MG63 (cell line): ENCODE data around the gene TPD52L2. TPM values are rescaled to one million over a fixed set of nuclear protein-coding genes. Genes with fewer than 3 reads are reported as not detected.
A peak's percentile ranks its signal among the peaks of the same experiment; 100 is the strongest.

ENCODE experiments used
- DNase-seq: peaks from one replicate; pipeline ENCODE4 v3.0.0-alpha.2; 2020
- H3K27me3 ChIP-seq: fragments of 250-450 bp; sonication (Bioruptor Pico); 2 replicates; pipeline ENCODE4 v1.5.1; 2020; ENCODE audit warnings: mild to moderate bottlenecking, moderate library complexity
- H3K36me3 ChIP-seq: fragments of 250-450 bp; sonication (Bioruptor Pico); 2 replicates; pipeline ENCODE4 v1.5.1; 2020; ENCODE audit warnings: mild to moderate bottlenecking, moderate library complexity
- H3K4me3 ChIP-seq: fragments of 250-450 bp; sonication (Bioruptor Pico); 2 replicates; pipeline ENCODE4 v1.5.1; 2020; ENCODE audit warnings: mild to moderate bottlenecking, moderate library complexity
- H3K9me3 ChIP-seq: fragments of 250-450 bp; sonication (Bioruptor Pico); 2 replicates; pipeline ENCODE4 v1.5.1; 2020; ENCODE audit warnings: mild to moderate bottlenecking, moderate library complexity
- total RNA-seq: library from RNA; depleted of rRNA; stranded (reverse); fragments of >200 nt; shearing (Covaris generic); gene quantifications from 2 replicates; pipeline ENCODE4 v1.2.3, GENCODE V29; 2014; ENCODE audit warnings: low replicate concordance; rRNA removed

Gene TPD52L2
- total RNA-seq: 185 and 192 TPM in 2 replicates

DNA sequence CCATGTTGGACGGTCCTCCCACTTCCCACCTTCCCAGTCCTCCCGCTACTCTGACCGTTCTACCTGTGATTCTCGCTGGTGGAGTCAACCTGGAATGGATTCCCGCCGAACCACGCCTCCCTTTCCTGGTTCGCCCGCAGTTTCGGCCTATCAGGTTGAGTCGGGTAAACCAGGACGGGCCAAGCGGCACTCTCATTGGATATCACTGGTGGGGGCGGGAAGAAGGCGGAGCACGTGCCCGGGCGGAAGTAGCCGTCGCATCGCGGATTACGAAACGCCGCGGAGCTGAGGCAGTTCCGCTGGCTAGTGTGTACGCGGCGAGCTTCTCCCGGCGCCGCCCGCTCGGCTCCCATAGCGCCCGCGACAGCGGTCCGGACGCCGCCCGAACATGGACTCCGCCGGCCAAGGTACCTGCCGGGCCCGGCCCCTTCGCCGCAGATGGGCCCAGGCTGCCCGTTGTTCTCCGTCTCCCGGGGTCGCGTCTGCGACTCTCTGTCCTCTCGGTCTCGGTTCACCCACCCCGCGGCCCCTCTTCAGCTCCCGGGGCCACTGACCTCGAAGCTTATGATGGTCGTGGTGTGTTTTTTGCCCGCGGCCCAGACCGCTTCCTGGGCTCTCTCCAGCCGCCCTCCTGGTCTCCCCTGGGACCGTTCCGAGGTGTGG, at the start of gene TPD52L2:
Gene TPD52L2, plus strand, starts transcription at position 293 of the 663 bp plus-strand sequence. Its CDS starts 96 bp downstream, at position 389.
- Histone ChIP-seq H3K9me3 (no peaks in the 10 kb centered on the region), H3K27me3 (no peaks in the 10 kb centered on the region), H3K36me3 (peaks cover 57% of the 10 kb centered on the region), H3K4me3 (peak within 1 kb of the TSS; percentile 87)
- peak; percentile 99 for DNase-seq

DNA sequence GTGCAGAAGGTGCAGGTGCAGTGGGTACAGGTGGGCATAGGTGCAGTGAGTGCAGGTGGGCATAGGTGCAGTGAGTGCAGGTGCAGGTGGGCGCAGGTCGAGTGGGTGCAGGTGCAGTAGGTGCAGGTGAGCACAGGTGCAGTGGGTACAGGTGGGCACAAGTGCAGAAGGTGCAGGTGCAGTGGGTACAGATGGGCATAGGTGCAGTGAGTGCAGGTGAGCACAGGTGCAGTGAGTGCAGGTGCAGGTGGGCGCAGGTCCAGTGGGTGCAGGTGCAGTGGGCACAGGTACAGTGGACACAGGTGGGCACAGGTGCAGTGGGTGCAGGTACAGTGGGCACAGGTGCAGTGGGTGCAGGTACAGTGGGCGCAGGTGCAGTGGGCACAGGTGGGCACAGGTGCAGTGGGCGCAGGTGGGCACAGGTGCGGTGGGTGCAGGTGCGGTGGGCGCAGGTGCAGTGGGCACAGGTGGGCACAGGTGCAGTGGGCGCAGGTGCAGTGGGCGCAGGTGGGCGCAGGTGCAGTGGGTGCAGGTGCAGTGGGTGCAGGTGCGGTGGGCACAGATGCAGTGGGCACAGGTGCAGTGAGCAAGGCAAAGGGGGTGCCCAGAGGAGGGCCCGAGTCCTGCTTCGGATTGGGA, 49.3 kb upstream of the TPD52L2 start:
- Histone ChIP-seq H3K9me3 (no peaks in the 10 kb centered on the region), H3K4me3 (no peak overlapping the region), H3K27me3 (no peaks in the 10 kb centered on the region), H3K36me3 (no peaks in the 10 kb centered on the region)
- no peak for DNase-seq

DNA sequence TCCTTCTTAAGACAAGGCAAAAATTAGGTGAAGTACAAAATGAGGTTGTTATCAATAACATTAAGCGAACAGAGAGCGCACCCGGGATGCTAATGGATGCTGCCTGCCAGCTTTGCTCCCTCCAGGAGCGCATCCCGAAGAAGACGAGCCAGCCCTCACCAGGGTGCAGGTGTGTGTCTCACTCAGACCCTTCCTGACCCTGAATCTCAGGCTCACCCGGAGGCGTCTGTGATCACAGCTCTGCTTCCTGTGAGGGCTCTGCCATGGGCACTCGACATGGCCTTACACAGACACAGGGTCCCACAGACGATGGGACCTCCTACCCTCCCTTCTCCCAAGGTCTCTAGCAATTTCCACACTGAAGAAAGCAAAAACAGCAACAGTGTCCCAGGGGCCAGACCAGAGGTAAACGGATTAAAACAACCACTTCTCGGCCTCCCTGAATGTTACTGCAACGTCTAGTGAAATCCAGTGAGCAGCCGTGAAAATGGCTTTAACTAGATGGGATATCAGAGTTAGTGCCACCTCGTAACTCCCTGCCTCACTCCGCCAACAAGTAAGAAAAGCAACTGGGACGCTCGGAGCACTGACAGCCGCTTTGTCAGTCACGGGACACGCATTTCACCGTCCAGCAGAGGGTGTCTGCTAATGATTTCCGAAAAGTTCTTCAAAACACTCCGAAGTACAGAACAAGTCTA, 45.7 kb upstream of the TPD52L2 start:
- no peaks in the 10 kb centered on the region for H3K9me3 ChIP-seq
- DNase-seq: no peak
- no peak overlapping the region for H3K4me3 ChIP-seq
- H3K27me3 ChIP-seq: no peaks in the 10 kb centered on the region
- H3K36me3 ChIP-seq: no peaks in the 10 kb centered on the region

DNA sequence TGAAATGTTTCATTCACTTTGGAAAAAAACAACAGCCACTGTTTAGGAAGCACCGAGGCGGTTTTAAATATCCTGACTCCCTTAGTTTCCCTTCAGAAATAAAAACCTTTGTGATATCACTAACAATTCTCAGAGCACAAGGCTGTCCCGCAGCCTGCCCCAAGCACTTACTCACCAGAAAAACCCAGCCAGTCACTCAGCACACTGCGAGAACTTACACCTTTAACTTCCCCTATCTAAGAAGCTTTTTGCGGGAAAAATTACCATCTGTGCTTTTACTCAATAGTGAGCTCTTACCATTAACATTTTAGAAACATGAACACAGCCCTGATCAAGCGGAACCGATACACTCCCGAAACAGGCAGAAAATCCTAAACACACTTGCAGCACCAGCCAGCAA, 43.3 kb upstream of the TPD52L2 start:
- H3K9me3 ChIP-seq: no peaks in the 10 kb centered on the region
- peaks cover 4% of the 10 kb centered on the region; the same call in 1 of the 2 replicates for H3K36me3 ChIP-seq
- no peaks in the 10 kb centered on the region for H3K27me3 ChIP-seq
- DNase-seq: no peak
- H3K4me3 ChIP-seq: no peak overlapping the region

DNA sequence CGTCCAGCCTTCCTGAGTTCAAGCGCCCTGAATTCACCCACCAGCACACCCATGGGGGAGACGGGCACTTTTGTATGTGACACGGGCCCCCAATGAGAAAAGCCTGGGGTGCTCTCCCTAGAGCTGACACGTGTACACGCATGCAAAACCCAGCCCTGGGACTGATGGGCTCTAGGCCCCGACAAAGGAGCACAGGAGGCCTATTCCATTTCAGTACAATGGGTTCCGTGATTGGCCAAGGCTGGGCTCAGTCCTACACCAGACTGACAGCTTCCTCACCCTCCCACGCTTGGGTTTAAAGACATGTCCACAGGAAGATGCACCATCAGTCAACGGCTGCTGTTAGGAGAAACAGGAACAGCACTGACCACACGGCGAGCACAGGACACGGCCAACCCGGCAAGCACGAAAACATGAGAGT, 42.8 kb upstream of the TPD52L2 start:
- Histone ChIP-seq H3K27me3 (no peaks in the 10 kb centered on the region), H3K9me3 (no peaks in the 10 kb centered on the region), H3K36me3 (peaks cover 4% of the 10 kb centered on the region; the same call in 1 of the 2 replicates), H3K4me3 (no peak overlapping the region)
- DNase-seq: no peak

DNA sequence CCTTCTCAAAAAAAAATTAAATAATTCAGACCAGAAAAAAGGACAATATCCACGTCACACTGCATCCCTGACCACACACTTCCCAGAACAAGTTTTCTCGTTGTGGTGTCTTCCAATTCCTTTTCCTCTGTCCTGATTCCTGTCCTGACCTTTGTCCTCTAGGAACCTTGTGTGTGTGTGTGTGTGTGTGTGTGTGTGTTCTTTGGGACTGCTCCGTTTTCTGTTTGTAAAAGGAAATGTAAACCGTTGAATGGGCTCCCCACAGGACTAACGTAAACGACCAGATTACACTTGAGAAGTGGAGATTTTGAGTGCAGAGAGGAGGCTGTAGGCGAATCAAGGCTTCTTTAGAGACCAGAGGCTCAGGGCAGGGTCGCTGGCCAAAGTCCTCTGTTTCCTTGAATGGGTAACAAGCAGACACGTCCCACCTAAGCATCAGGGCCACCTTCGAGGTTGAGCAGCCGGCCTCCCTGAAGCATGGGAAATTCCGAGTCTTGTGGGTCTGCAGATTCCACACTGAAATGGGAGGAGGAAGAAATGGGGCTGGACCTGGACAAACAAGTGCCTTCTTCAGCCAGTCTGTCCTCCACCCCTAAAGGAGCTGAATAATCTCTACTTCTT, 41.3 kb upstream of the TPD52L2 start:
- H3K36me3 ChIP-seq: peaks cover 4% of the 10 kb centered on the region; the same call in 1 of the 2 replicates
- DNase-seq: no peak
- H3K4me3 ChIP-seq: no peak overlapping the region
- H3K9me3 ChIP-seq: no peaks in the 10 kb centered on the region
- no peaks in the 10 kb centered on the region for H3K27me3 ChIP-seq

DNA sequence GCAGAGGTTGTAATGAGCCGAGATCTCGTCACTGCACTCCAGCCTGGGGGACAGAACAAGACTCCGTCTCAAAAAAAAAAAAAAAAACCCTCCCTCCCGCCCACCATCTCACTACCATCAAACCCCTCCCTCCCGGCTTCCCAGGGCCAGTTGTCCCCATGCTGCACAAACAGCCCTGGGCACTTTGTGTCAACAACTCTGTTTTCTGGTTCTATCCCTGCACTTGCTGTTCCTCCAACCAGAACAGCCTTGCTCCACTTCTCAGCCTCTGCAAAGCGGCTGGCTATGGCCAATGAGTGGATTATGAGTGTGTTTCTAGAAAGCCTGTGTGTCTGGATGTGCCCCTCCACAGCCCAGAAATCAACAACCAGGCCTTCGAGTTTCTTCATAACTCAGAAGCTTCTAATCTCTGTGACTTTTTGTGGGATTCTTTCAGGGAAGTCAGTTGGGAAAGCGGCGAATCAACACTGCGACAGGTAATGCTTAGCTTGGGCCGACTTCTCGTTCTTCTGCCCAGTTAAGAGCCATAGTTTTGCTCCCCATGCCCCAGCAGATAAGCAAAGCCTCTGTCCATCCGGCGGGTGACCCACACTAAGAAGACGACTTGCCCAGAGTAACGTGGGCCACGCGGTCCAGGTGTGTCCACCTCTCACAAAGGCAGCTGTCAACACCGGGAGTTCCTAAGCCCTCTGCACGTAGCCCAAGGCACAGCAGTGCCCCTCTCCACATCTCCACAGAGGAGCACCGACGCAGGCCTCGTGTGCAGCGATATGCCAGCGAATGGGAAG, 39.5 kb upstream of the TPD52L2 start:
- no peaks in the 10 kb centered on the region for H3K27me3 ChIP-seq
- no peak for DNase-seq

DNA sequence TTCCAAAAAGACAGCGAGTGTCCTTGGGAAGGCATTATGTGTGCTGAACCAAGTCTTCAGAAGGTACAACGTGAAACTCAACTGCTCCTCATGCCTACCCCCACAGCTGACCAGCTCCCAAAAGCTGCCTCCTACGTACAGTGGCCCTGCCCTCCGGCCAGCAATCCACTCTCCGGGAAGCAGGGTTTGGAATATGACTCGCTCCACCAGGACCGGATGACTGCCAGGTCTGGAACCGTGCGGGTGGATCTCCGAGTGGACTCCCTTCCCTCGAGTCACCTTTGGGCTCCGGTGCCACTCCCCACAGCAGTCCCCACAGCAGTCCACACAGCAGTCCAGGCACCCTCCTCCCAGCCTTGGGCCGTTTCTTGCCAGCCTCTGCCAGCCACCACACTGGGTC, 38.3 kb upstream of the TPD52L2 start:
- H3K4me3 ChIP-seq: no peak overlapping the region
- peak; percentile 76 for DNase-seq
- H3K36me3 ChIP-seq: peaks cover 4% of the 10 kb centered on the region; the same call in 1 of the 2 replicates
- no peaks in the 10 kb centered on the region for H3K9me3 ChIP-seq
- no peaks in the 10 kb centered on the region for H3K27me3 ChIP-seq

More for the DNA sequence above, 39.5 kb upstream of the TPD52L2 start:
- Histone ChIP-seq H3K9me3 (no peaks in the 10 kb centered on the region), H3K4me3 (no peak overlapping the region), H3K36me3 (peaks cover 4% of the 10 kb centered on the region; the same call in 1 of the 2 replicates)

DNA sequence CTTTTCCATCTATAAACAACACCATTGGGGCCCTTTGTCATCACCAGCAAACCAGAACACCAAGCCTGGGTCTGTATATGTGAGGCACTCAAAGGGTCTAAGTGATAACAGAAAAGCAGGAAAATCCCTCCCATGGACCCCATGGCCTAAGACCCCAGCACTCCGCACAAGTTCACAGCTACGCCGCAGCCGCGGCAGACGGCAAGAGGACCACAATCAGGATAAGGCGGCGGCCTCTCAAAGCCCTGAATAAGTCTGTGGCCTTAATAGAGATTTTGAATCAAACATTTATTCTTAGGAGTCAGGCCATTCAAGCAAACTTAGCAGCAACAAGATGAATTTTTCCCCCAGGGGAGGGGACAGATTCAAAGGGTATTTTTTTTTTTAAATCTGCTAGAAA, 36.9 kb upstream of the TPD52L2 start:
- no peaks in the 10 kb centered on the region for H3K9me3 ChIP-seq
- H3K27me3 ChIP-seq: no peaks in the 10 kb centered on the region
- no peak for DNase-seq

DNA sequence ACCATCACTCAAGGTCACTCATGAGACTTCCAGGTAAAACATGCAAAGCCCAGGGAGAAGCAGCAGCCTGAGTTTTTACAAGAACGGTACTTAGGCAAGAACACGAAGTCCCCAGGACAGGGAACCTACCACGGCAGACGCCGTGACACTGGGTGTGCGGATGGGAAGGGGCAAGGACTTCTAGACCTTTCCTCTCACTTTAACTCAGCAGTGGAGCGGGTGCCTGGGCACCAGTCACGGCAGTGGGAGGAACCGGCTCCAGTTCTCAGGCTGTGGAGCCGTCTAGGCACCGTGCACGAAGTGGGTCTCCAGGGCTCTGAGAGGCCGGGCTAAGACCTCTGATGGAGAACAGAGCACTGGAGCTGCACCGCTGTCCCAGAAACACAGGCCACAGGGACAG, 36.5 kb upstream of the TPD52L2 start:
- no peak for DNase-seq
- Histone ChIP-seq H3K36me3 (peaks cover 4% of the 10 kb centered on the region; the same call in 1 of the 2 replicates), H3K4me3 (no peak overlapping the region), H3K9me3 (no peaks in the 10 kb centered on the region), H3K27me3 (no peaks in the 10 kb centered on the region)

More for the DNA sequence above, 36.9 kb upstream of the TPD52L2 start:
- peaks cover 4% of the 10 kb centered on the region; the same call in 1 of the 2 replicates for H3K36me3 ChIP-seq
- no peak overlapping the region for H3K4me3 ChIP-seq

DNA sequence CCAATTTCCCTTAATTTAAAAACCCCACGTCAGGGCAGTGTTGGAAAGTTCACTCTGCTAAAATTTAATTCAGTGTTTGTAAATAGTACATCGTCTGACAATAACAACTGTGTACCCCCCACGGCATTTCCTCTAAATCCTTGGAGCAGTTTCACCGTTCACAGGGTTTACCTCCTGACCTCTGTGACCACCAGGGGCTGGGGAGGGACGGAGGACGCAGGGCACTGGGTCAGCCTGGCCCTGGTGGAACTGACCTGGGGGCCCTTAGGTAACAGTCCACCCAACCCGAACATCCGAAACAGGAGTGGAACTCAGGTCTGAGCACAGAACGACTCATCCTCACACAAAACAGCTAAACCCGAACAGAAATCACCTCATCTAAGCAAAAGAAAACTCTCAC, 36.1 kb upstream of the TPD52L2 start:
- no peak overlapping the region for H3K4me3 ChIP-seq
- no peak for DNase-seq

DNA sequence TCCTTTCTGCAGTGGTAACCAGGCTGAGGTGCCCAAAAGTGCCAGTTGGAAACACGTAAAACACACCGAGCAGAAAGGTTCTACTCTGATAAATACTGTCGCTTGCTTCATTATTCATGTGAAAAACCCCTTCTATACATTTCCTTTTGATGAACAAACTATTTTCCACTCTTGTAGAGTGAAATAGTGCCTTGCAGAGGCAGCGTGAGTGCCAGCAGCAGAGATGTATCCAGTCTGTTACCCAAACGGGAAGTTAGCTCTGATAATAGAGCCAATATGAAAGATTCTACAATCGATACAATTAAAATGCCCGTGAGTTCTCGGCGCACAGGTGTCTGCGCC, 35.5 kb upstream of the TPD52L2 start:
- Histone ChIP-seq H3K9me3 (no peaks in the 10 kb centered on the region), H3K36me3 (peaks cover 4% of the 10 kb centered on the region; the same call in 1 of the 2 replicates), H3K4me3 (peak overlapping the region; percentile 57), H3K27me3 (no peaks in the 10 kb centered on the region)
- no peak for DNase-seq

More for the DNA sequence above, 36.1 kb upstream of the TPD52L2 start:
- no peaks in the 10 kb centered on the region for H3K27me3 ChIP-seq
- peaks cover 4% of the 10 kb centered on the region; the same call in 1 of the 2 replicates for H3K36me3 ChIP-seq
- no peaks in the 10 kb centered on the region for H3K9me3 ChIP-seq

DNA sequence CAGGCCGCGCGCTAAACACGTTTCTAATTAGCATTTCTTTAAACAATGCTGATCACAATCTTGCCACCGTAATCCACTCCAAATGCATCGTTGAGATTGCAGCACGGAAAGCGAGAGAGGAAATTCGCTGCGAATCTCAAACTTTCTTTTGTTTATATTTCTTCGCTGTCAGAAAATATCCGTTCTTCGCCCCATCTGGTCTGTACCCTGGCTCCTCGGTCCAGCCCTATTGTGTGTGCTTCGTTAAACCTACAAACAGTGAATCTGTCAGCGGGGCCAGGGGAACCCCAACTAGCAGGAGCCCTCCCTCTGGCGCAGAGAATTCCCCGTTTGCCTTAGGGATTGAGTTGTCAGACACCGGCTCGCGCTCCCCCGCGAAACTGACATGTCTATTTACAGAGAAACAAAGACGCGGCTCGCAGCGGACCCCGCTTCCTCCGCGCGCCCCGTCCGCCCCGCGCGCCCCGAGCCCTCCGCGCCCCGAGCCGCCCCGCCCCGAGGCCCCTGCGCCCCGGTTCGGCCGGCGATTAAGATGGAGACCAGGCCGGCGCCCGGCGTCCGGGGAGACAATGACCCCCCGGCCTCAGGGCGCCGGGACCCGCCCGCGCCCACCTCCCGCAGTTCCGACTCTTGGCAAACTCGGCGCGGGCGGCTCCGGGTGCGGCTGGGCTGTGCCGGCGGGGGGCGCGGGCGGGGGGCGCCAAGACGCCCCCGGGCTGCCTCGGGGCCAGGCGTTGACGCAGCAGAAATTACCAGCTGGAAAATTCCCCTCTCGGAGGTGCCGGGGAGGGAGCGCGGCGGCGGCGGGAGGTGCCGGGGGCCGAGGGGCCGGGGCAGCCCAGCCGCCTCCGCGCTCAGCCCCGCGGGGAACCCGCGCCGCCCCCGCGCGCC, 34.9 kb upstream of the TPD52L2 start:
- peak; percentile 42 for DNase-seq

DNA sequence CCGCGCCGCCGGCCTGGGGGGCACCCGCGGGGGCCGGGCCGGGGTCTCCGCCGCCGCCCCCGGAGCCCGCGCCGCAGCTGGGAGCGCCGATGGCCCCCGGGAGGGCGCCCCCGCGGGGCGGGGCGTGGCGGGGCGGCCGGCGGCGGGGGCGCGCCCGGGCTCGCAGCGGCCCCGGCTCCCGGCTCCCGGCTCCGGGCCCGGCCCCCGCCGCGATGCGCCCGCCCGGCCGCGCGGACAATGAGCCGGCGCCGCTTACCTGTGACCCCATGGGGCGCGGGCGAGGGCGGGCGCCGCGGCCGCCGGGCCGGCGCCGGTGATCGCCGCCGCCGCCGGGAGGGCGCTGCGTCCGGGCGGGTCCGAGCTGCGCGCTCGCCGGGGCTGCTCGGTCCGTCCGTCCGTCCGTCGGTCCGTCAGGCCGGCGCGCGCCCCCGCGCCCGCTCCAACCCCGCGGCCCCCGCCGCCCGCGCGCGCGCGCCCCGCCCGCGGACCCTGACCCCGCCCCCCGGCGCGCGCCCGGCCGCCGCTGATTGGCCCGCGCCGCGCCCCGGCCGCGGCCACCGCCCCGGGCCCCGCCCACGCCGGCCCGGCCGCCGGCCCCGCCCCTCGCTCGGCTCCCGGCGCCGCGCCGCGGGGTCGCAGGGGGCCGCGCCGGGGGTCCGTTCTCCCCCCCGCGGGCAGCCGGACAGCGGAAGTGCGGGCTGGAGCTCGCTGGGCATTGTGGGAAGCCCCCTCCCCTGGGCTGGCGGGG, 34.1 kb upstream of the TPD52L2 start, which contains the start of gene ZBTB46:
Gene ZBTB46, minus strand, starts transcription at position 424 of the 748 bp plus-strand sequence. CDS start 40,507 bp downstream, outside the sequence.
- Histone ChIP-seq H3K36me3 (no peaks in the 10 kb centered on the region), H3K27me3 (no peaks in the 10 kb centered on the region), H3K9me3 (no peaks in the 10 kb centered on the region), H3K4me3 (peak within 1 kb of the TSS; percentile 57)
- peak; percentile 78 for DNase-seq

More for the DNA sequence above, 34.9 kb upstream of the TPD52L2 start:
- Histone ChIP-seq H3K27me3 (no peaks in the 10 kb centered on the region), H3K36me3 (peaks cover 4% of the 10 kb centered on the region; the same call in 1 of the 2 replicates), H3K9me3 (no peaks in the 10 kb centered on the region), H3K4me3 (peak overlapping the region; percentile 57)

DNA sequence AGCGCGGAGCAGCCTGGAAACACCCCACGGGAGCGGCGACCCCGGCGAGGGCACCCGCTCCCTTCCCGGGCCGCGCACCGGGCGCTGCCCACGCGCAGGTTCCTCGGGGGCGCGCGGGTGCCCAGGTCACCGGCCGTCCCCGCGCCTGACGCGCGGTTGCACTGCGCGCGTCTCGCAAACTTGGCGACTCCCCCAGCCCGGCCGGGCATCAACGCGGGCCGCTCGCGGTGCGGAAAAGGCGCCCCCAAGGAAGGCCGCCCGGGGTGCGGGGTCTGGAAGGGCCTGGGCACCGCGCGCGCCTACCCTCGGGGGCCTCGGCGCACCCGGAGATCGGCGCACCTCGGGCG, 33.5 kb upstream of the TPD52L2 start:
- H3K4me3 ChIP-seq: peak overlapping the region; percentile 25; the same call in 1 of the 2 replicates
- DNase-seq: no peak
- H3K27me3 ChIP-seq: no peaks in the 10 kb centered on the region
- H3K36me3 ChIP-seq: no peaks in the 10 kb centered on the region
- no peaks in the 10 kb centered on the region for H3K9me3 ChIP-seq
